SJSA1 (cell line): ENCODE results near the gene PTPRG. TPM values are rescaled to one million over a fixed set of nuclear protein-coding genes. Genes with fewer than 3 reads are reported as not detected.
"Not testable (repeated sequence)": the region's sequence is repeated elsewhere in the genome, so short reads cannot be mapped to it uniquely, and the experiment has no call there.

Experiments used
- DNase-seq, 2 experiments: peaks; one replicate each; pipeline ENCODE4 v3.0.0-alpha.2; 2015 to 2020; ENCODE audit warnings: low spot score in 2 of 2, low read depth in 1 of 2
- H3K27ac ChIP-seq: fragments of 250-450 bp; sonication (Bioruptor Pico); 2 replicates; pipeline ENCODE4 v1.5.1; 2020; ENCODE audit warnings: mild to moderate bottlenecking, moderate library complexity
- H3K27me3 ChIP-seq: fragments of 250-450 bp; sonication (Bioruptor Pico); replicated peaks from 2 replicates; pipeline ENCODE4 v1.5.1; 2020; ENCODE audit warnings: mild to moderate bottlenecking, moderate library complexity
- H3K36me3 ChIP-seq: fragments of 250-450 bp; sonication (Bioruptor Pico); 2 replicates; pipeline ENCODE4 v1.5.1; 2020; ENCODE audit warnings: mild to moderate bottlenecking
- H3K4me1 ChIP-seq: fragments of 250-450 bp; sonication (Bioruptor Pico); replicated peaks from 2 replicates; pipeline ENCODE4 v1.6.1; 2021; ENCODE audit warnings: mild to moderate bottlenecking
- H3K4me3 ChIP-seq: fragments of 250-450 bp; sonication (Bioruptor Pico); 2 replicates; pipeline ENCODE4 v1.5.1; 2020; ENCODE audit warnings: mild to moderate bottlenecking
- H3K9me3 ChIP-seq: fragments of 250-450 bp; sonication (Bioruptor Pico); replicated peaks from 2 replicates; pipeline ENCODE4 v1.5.1; 2020; ENCODE audit warnings: mild to moderate bottlenecking
- total RNA-seq: library from RNA; depleted of rRNA; stranded (reverse); fragments of >200 nt; shearing (Covaris generic); gene quantifications from 2 replicates; pipeline ENCODE4 v1.2.3, GENCODE V29; 2014

PTPRG gene
- total RNA-seq, 1 experiment from 2014 or later: 18.5 TPM

DNA sequence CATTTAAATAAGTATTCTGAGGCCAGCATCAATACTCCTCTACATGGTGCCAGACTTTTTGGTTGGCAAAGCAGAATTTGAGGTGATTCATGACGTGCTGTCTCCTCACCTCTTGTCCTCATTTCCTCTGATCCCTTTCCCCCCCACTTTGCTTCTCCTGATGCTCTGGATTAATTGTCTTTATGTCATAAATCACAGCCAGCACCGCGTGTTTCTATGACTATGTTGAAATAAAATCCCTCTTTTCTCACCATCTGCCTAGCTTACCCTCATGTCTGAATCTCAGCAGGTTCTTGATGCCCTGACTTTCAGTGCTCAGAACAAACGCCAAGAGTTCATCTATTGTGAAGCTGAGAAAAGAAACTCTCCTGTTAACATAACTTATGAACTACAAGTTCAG, 19.7 kb upstream of the PTPRG start:
- H3K4me3 ChIP-seq: no peak overlapping the region
- no peaks in the 10 kb centered on the region for H3K9me3 ChIP-seq
- H3K27ac ChIP-seq: no peak overlapping the region
- no peak for DNase-seq
- H3K4me1 ChIP-seq: no peaks in the 10 kb centered on the region; the same call in 1 of the 2 replicates
- no peaks in the 10 kb centered on the region for H3K27me3 ChIP-seq
- no peaks in the 10 kb centered on the region for H3K36me3 ChIP-seq

DNA sequence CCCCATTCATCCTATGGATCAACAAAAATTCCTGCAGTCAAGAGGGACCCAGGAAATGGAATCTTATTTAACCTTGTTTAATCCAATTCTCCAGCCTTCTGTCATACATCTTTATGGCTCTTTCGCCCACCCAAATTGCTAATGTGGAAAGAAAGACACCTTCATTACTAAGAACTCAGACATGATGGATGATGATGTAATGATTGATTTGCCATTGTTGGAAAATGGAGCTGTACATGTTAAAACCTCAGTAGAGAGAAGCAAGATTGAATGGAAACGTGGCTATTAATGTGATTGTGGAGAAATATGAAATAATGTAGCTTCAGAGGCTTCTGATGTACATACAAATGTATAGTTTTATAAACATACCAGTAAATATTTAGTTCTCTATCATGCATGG, 15.7 kb upstream of the PTPRG start:
- H3K36me3 ChIP-seq: no peaks in the 10 kb centered on the region
- DNase-seq: no peak
- H3K4me1 ChIP-seq: no peaks in the 10 kb centered on the region
- no peak overlapping the region for H3K27ac ChIP-seq
- H3K4me3 ChIP-seq: no peak overlapping the region
- no peaks in the 10 kb centered on the region for H3K27me3 ChIP-seq
- no peaks in the 10 kb centered on the region for H3K9me3 ChIP-seq

DNA sequence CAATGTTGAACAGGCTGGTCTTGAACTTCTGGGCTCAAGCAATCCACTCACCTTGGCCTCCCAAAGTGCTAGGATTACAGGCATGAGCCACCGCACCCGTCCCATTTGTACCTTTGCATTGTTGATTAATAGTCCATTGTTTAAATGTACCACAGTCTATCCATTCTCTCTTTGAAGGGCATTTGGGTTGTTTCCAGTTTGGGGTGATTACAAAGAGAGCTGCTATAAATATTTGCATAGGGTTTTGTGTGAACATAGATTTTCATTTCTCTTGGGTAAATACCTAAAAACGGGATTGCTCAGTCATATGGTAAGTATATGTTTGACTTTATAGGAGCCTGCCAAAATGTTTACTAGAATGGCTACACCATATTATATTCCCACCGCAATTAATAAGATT, 13.7 kb upstream of the PTPRG start:
- Histone ChIP-seq H3K9me3 (no peaks in the 10 kb centered on the region), H3K36me3 (no peaks in the 10 kb centered on the region), H3K27ac (no peak overlapping the region), H3K4me3 (no peak overlapping the region), H3K4me1 (no peaks in the 10 kb centered on the region), H3K27me3 (no peaks in the 10 kb centered on the region)
- no peak for DNase-seq

DNA sequence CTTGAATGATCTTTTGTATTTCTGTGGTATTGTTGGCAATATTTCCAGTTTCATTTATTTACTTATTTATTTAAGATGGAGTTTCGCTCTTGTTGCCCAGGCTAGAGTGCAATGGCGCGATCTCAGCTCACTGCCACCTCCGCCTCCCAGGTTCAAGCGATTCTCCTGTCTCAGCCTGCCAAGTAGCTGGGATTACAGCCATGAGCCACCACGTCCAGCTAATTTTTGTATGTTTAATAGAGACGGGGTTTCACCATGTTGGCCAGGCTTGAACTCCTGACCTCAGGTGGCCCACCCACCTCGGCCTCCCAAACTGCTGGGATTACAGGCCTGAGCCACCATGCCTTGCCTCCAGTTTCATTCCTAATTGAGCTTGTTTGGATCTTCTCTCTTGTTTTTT, 8.7 kb upstream of the PTPRG start:
- not testable (repeated sequence) for H3K36me3 ChIP-seq, H3K27me3 ChIP-seq, H3K4me3 ChIP-seq, H3K9me3 ChIP-seq, H3K27ac ChIP-seq, H3K4me1 ChIP-seq, DNase-seq

DNA sequence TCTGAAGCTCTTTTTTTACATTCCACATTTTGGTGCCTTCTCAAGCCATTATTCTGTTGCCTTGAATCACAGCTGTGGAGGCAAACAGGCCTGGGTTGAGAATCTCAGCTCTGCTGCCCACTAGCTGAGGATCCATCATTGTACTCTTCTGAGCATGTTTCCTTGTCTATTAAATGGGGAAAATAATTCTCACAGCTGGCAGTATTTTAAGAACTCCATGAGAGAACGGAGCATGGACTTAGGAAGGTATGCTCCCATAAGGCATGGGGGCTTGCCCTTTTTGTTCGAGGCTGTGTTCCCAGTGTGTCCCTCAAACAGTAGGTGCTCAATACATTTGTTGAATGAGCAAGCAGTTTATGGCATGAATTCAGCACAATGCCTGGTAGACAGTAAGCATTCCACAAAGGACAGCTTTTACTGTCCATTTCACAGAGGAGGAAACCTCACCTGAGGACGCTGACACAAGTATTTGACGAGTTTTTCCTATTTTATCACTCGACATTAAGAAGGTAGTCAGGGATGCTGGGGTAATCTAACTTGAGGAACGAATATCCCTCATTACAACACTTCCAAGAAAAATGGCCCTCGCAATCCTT, 2.1 kb upstream of the PTPRG start:
- DNase-seq: no peak
- Histone ChIP-seq H3K4me3 (no peak overlapping the region), H3K9me3 (no peaks in the 10 kb centered on the region), H3K27ac (no peak overlapping the region), H3K4me1 (peaks cover 7% of the 10 kb centered on the region; the same call in 1 of the 2 replicates), H3K27me3 (no peaks in the 10 kb centered on the region), H3K36me3 (peaks cover 9% of the 10 kb centered on the region)

DNA sequence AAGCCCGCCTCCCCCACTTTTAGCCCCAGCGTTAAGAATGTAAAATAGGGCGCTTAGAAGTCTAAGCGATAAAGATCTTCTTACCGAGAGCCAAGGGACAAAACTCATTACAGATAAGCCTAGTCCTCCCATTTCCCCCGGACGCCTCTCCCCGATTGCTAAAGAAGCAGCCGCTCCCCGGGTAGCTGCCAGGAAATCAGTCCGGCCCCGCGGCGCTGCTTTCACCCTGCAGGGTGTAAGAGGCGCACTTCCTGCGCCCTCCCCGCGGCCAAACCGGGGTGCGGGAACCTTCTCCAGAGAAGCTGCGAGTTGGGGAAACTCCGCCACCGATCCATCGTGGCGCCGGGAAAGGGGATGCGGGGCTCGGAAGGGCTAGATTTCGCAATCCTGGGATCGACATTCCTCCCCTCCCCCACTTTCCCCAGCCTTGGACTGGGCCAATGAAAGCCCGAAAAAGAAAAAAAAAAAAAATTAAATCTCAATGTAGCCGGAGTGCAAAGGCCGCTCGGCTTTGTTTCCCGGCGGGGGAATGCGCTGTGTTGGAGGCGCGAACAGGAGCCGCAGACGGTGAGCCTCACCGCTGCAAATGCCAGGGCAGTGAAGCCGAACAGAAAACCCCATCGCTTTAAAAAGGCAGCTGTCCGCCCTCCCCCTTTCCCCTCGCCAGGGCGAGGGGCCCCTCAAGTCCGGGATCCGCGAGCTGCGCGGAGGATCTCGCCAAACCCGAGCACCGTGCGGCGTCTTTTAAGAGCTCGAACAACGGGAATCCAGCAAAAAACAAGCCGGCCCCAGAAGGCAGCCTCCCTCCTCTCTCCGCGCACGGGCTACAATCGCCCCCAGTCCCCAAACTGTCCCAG, 626 bp upstream of the PTPRG start:
- H3K9me3 ChIP-seq: no peaks in the 10 kb centered on the region
- peak overlapping the region; percentile 82 for H3K27ac ChIP-seq
- H3K36me3 ChIP-seq: peaks cover 10% of the 10 kb centered on the region
- H3K4me1 ChIP-seq: peaks cover 7% of the 10 kb centered on the region; the same call in 1 of the 2 replicates
- H3K4me3 ChIP-seq: peak overlapping the region; percentile 72
- no peaks in the 10 kb centered on the region for H3K27me3 ChIP-seq
- peak; percentile 77 to 90 for DNase-seq

DNA sequence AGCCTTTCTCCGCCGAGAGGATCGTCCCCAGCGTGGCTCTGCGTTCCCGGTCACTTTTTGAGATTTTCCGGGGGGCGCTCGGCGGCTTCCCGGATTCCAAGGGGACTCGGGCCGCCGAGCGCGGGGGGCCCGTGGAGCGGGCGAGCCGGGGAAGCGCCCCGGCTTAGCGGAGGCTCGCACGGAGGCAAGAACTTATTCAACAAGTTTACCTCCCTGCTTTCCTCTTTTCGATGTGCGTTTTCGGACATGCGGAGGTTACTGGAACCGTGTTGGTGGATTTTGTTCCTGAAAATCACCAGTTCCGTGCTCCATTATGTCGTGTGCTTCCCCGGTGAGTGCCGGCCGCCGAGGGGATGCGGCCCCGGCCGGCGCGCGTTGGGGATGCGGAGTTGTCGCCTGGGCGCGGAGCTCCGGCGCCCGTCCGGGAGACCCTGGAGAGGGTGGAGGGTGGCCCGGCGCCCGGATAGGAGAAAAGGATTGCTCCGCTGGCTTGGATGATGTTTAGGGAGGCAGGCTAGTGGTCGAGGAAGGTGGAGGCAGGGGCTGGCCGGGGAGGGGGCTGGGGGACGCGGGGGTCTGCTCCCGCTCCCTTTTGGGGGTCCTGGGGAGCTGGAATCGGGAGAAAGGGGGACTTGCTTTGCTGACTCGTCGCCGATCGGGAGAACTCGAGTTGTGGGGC, 810 bp downstream of the PTPRG start:
- Histone ChIP-seq H3K4me3 (peak overlapping the region; percentile 72), H3K27ac (peak overlapping the region; percentile 82), H3K36me3 (peaks cover 10% of the 10 kb centered on the region), H3K27me3 (no peaks in the 10 kb centered on the region), H3K4me1 (peaks cover 7% of the 10 kb centered on the region; the same call in 1 of the 2 replicates), H3K9me3 (no peaks in the 10 kb centered on the region)
- DNase-seq: peak; percentile 41 to 49

DNA sequence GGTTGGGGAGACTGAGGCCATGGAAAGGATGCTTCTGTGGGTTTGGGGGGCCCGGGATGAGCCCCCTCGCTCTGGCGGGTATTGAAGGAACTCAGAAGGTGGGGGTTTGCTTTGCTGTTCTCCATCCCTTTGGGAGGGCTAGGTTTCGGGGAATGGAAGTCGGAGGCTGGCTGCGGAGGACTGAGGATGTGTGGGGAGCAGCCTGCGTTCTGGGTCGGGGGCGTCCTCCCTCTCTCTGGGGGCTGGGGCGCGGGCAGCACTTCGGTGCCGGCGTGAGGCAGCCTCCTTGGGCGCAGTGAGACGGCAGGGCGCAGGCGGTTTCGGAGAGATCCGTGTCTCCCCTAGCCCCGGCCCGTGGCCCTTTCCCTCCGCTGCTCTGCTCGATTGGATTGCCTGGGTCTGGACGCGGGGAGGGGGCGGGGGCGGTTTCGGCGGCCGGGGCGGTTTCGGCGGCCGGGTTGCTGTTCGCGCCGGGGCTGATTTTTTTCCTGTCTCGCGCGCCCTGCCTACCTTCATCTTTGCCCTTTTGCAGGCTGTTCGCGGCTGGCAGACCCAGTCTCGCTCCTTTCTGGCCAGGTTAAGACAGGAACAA, 1.4 kb downstream of the PTPRG start:
- H3K4me3 ChIP-seq: peak overlapping the region; percentile 72
- H3K4me1 ChIP-seq: peaks cover 7% of the 10 kb centered on the region; the same call in 1 of the 2 replicates
- H3K27me3 ChIP-seq: no peaks in the 10 kb centered on the region
- peaks cover 10% of the 10 kb centered on the region for H3K36me3 ChIP-seq
- peak; percentile 14 to 42 for DNase-seq
- H3K27ac ChIP-seq: no peak overlapping the region
- H3K9me3 ChIP-seq: no peaks in the 10 kb centered on the region

DNA sequence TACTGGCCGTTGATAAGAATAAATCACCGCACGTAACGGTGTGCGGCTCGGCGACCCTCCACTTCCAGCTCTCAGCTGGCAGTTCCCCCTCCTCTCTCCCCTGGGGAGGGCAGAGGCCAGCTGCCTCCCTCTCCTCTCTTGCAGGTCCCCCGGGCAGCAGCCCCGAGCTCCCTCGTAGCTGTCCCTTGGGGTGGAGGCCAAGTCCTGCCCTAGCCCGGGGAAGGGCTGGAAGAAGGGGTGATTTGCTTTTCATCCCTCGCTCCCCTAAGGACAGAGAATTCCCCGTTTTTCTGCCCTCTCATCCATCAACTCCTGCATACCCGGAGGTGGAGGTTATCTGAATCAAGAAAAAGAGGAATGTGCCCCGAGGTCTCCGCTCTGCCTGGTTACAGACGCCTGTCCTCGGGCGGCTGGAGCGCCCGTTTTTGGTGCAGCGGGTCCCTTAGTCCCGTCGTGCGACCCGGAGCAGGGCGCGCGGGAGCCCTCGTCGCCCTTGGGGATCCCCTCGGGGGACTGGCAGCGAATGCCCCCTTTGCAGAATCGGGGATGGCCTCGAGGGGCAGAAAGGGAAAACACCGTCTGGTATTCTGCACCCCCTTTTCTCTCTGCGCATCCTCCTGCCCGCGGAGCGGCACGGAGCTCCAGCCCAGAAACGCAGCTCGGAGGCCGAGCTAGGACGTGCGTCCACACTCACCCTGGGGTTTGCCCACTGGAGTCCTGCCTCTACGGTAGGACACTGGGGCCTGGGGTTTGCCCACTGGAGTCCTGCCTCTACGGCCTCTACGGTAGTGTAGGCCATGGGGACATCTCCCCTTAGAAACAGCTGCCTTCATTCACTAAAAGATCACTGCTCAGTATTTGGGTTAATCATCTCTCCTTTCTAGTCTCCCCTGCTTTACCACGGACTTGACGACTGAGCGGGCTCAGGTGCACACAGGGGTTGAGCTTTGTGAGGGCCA, 2.2 kb downstream of the PTPRG start:
- Histone ChIP-seq H3K27ac (no peak overlapping the region), H3K4me1 (peaks cover 7% of the 10 kb centered on the region; the same call in 1 of the 2 replicates), H3K9me3 (no peaks in the 10 kb centered on the region), H3K4me3 (peak overlapping the region; percentile 72), H3K36me3 (peaks cover 10% of the 10 kb centered on the region), H3K27me3 (no peaks in the 10 kb centered on the region)
- no peak for DNase-seq

DNA sequence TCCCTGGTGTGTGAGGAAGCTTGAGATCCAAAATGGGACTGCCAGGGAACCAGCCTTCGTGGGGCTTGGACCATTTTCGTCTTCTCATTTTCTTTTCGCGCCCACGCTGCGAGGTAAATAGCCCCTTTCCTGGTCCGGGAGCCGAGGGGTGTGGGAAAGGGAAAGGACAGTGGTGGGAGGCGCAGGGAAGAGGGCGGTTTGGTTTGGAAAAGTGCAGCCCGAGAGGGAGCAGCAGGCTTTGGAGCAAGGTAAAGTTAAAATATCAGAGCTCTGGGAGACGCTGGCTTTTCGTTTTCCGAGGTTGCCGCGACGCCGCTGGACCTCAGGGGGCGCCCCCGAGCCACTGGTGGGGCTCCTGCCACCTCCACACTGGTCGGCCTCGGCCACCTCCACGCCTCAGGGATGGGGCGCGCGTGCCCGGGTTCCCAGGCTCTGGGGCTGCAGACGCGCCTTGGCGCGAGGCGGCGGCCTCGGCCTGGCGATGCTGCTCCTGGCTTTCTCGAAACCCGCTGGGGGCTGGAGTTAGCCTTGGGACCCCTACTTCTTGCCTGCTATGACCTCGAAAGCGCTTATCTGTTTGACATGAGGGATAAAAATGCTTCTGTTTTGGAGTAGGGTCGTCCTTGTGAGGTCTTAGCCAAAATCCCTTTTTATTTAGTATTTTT, 3.2 kb downstream of the PTPRG start:
- Histone ChIP-seq H3K36me3 (peaks cover 10% of the 10 kb centered on the region), H3K9me3 (no peaks in the 10 kb centered on the region), H3K4me3 (no peak overlapping the region), H3K27ac (no peak overlapping the region), H3K27me3 (no peaks in the 10 kb centered on the region), H3K4me1 (peaks cover 7% of the 10 kb centered on the region; the same call in 1 of the 2 replicates)
- no peak for DNase-seq

DNA sequence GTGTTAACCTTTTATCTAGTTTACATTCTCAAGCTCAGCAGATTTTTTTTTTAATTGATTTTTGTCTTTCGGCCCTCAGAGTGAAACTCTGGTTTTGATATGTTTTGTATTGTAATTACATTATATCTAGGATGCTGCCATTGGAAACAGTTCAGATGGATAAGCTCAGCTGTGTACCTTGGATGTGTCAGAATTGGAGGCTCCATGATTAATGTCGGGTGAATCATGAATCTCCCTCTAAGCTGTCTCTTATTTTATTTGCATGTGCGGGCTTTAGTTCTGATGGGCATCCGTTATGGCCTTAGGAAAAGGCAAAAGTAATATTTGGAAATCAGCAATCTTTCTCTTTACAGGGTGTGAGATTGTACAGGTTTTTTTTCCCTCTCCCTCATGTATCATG, 4.2 kb downstream of the PTPRG start:
- Histone ChIP-seq H3K27me3 (no peaks in the 10 kb centered on the region), H3K4me3 (no peak overlapping the region), H3K36me3 (peaks cover 10% of the 10 kb centered on the region), H3K27ac (no peak overlapping the region), H3K4me1 (peaks cover 4% of the 10 kb centered on the region; the same call in 1 of the 2 replicates), H3K9me3 (no peaks in the 10 kb centered on the region)
- DNase-seq: no peak

DNA sequence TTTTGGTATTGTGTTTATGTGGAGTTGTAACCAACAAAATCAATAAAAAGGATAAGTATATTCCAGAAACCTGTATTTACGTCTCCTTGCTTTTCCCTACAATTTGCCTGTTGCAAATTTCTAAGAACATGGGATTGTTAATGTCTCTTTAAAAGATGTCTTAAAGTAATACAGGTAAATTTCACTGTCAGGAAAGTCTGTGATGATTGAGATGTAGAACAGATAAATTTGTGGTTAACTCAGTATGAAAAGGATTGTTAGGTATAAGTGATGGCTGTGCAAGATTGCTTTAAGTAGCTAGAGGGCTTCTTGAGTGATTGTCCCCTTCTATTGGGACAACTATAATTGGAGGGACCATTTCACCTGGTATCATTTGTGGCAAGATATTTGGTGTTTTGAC, 6.8 kb downstream of the PTPRG start:
- Histone ChIP-seq H3K27ac (no peak overlapping the region), H3K27me3 (no peaks in the 10 kb centered on the region), H3K9me3 (no peaks in the 10 kb centered on the region), H3K4me1 (peaks cover 3% of the 10 kb centered on the region; the same call in 1 of the 2 replicates), H3K4me3 (no peak overlapping the region), H3K36me3 (peaks cover 4% of the 10 kb centered on the region; the same call in 1 of the 2 replicates)
- DNase-seq: no peak
